Stomach (tissue), 9 donors: ENCODE data around the gene KRTAP10-9. TPM values are rescaled to one million over a fixed set of nuclear protein-coding genes. Genes with fewer than 3 reads are reported as not detected.

Experiments
- DNase-seq, 2 donors: peaks; one replicate each; pipeline versions ENCODE4 v3.0.0 to v3.0.0-alpha.2; 2013 to 2019
- H3K27ac ChIP-seq, 5 donors: fragments of 200-600 bp in 4 of 5; sonication (generic) in 4 of 5; one replicate each; pipeline ENCODE4 v1.5.1; 2013 to 2019; ENCODE audit warnings: mild to moderate bottlenecking in 1 of 5, moderate library complexity in 1 of 5
- H3K27me3 ChIP-seq, 3 donors: fragments of 200-600 bp; sonication (generic); one replicate each; pipeline ENCODE4 v1.5.1; 2017 to 2019; ENCODE audit warnings: mixed run types in 1 of 3
- H3K36me3 ChIP-seq, 4 donors: fragments of 200-600 bp; sonication (generic); 1 replicate in 3 of 4; 2 replicates in 1 of 4; pipeline ENCODE4 v1.5.1; 2016 to 2019
- H3K4me1 ChIP-seq, 4 donors: fragments of 200-600 bp; sonication (generic); one replicate each; pipeline ENCODE4 v1.5.1; 2016 to 2019
- H3K4me3 ChIP-seq, 4 donors: fragments of 200-600 bp; sonication (generic) in 3 of 4; one replicate each; pipeline ENCODE4 v1.5.1; 2016 to 2019; ENCODE audit warnings: mild to moderate bottlenecking in 1 of 4
- H3K9me3 ChIP-seq, 4 donors: fragments of 200-600 bp; sonication (generic); one replicate each; pipeline ENCODE4 v1.5.1; 2016 to 2019
- EP300 ChIP-seq: sonication (generic); formaldehyde crosslinking; IDR thresholded peaks from one replicate; pipeline ENCODE4 v1.6.1; 2017; ENCODE audit warnings: antibody characterized with exemption
- POLR2A ChIP-seq, 4 donors: fragments of 450-650 bp; IDR thresholded peaks; one replicate each; pipeline ENCODE4 v1.6.1; 2016; ENCODE audit warnings: antibody characterized with exemption in 4 of 4, control low read depth in 2 of 4, mild to moderate bottlenecking in 1 of 4, moderate library complexity in 1 of 4
- POLR2AphosphoS5 ChIP-seq, 3 donors: sonication (generic); formaldehyde crosslinking; IDR thresholded peaks; one replicate each; pipeline ENCODE4 v1.6.1; 2016; ENCODE audit warnings: antibody characterized with exemption in 3 of 3
- WGBS, 5 donors: extraction: QIAGEN DNeasy Blood & Tissue Kit in 3 of 5; methylation state at CpG; one replicate each; pipeline versions ENCODE4 v1.1.5 to v1.1.7; 2013 to 2018; 5-methylcytosine and 5-hydroxymethylcytosine counted together
- intact Hi-C: fragments of 100-400 bp; cut with DNase I; formaldehyde crosslinking; loops from one replicate; pipeline ENCODE4 v1.15.1; 2023; ENCODE audit warnings: low total_unique reads
- polyA plus RNA-seq, 3 donors: library from polyadenylated mRNA; stranded (reverse); fragments of 200-250 nt; gene quantifications; one replicate each; pipeline ENCODE4 v1.2.3, GENCODE V29; 2013
- total RNA-seq, 5 donors: library from RNA; depleted of rRNA; stranded (reverse); fragments of >200 nt; gene quantifications; one replicate each; pipeline versions ENCODE4 v1.1.0 to v1.2.3, GENCODE V29; 2014 to 2016
- TF ChIP-seq, protein P1 (sequence below), 7 experiments: fragments of 450-650 bp in 4 of 7; fragments of 200-600 bp in 3 of 7; sonication (generic) in 3 of 7; IDR thresholded peaks; one replicate each; pipeline ENCODE4 v1.5.1; 2016 to 2019; ENCODE audit warnings: antibody characterized with exemption in 7 of 7, control low read depth in 2 of 7, mild to moderate bottlenecking in 1 of 7
- donor health status: healthy with polysubstance abuse.
- donor health status: Bipolar disorder and iron deficiency.
- donor health status: healthy.

KRTAP10-9 gene
- total and polyA plus RNA-seq, 8 donors = not detected

DNA sequence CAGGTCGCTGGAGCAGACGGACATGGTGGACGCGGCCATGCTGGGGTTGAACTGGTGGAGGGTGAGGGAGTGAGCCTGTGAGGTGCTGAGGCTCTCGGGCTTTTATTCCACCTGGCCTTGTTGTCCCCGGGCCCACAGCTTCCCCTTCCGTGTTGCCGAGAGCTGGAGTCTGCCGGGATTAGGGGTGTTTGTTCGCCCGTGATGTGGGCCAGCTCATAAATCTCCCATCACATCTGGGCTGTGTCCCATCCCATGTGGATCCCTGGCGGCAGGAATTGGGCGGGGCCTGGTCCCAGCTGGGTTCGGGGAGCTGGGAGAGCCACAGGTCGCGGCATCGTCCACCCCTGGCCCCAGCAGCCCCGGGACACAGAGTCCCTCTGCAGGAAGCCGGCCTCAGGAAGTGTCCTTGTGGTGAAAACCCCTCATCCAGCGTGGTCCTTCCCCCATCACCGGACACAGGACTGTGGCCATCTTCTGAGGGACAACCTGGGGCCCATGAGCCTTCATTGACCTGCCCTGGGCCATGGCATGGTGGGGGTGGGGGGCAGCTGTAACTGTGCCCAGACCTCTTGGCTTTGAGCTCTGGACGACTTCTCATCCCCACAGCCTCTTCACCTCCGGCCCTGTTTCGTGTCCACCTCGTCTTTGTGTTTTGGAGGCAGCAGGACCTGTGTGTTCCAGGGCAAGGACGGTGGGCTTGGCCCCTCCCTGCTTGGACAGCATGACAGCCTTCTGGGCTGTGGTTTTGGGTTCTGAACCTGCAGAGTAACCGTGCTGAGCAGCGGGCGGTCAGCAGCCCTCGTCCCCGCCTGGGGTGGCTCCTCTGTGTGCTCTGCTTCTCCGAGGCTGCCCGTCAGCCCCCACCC is 34.2 kb upstream of the KRTAP10-9 start, which contains the start of gene KRTAP10-6:
TSS of gene KRTAP10-6 (minus strand) at position 60 of the 866 bp plus-strand sequence. CDS start at position 39, 21 bp downstream.
- intact Hi-C loops = no loop called here
- WGBS, 5 donors = 62 to 73% (median 68%) methylated on average over 12 to 33 of the region's 33 CpGs
- no peak for TF ChIP-seq EP300
- no peak for TF ChIP-seq POLR2AphosphoS5 (IDR thresholded peaks at IDR 0.05)
- TF ChIP-seq, protein P1, sequence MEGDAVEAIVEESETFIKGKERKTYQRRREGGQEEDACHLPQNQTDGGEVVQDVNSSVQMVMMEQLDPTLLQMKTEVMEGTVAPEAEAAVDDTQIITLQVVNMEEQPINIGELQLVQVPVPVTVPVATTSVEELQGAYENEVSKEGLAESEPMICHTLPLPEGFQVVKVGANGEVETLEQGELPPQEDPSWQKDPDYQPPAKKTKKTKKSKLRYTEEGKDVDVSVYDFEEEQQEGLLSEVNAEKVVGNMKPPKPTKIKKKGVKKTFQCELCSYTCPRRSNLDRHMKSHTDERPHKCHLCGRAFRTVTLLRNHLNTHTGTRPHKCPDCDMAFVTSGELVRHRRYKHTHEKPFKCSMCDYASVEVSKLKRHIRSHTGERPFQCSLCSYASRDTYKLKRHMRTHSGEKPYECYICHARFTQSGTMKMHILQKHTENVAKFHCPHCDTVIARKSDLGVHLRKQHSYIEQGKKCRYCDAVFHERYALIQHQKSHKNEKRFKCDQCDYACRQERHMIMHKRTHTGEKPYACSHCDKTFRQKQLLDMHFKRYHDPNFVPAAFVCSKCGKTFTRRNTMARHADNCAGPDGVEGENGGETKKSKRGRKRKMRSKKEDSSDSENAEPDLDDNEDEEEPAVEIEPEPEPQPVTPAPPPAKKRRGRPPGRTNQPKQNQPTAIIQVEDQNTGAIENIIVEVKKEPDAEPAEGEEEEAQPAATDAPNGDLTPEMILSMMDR (IDR thresholded peaks at IDR 0.05) = no peak
- TF ChIP-seq POLR2A (IDR thresholded peaks at IDR 0.05) = no peak
- no peak for DNase-seq
- H3K9me3 ChIP-seq = peaks cover 0 to under 1% (median 0%) of the 10 kb centered on the region in 4 donors
- H3K4me3 ChIP-seq = no peak within 1 kb of the TSS
- H3K27ac ChIP-seq = no peak within 1 kb of the TSS
- H3K4me1 ChIP-seq = no peaks in the 10 kb centered on the region
- peaks cover 0 to 49% (median 3%) of the 10 kb centered on the region in 3 donors for H3K27me3 ChIP-seq
- no peaks in the 10 kb centered on the region for H3K36me3 ChIP-seq

DNA sequence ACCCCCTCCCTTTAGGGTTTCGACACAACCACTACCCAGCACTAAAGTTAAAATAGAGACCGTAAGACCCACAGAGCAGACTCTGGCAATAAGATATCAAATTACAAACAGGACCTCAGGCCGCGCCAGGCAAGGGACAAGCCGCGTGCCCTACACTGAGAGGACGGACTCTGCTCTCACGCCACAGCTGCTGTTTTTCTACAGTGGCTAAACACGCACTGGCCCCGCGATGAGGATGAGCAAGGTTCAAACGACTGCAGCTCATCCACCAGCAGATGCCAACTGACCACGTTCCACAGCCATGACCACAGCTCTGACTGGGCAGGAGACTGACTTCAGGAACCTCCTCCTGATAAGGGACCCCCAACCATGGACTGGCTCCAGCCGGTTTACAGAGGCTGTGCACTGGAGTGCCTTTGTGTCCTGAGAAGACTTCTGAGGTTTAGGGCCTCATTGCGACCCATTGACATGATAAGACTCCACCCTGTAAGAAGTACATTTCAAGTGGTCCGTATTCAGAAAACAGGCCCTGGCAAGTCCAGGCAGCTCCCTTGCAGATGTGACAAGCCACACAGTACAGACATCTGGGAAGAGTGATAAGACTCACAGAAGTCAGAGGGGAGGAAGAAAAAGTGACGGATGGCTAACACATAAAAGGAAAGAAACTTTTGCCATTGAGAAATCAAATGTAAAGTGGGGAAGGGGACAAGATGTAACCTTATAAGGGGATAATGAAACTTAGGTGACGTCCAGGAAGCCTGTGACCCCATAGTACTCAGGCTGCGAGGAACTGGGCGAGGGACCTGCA is 33.1 kb upstream of the KRTAP10-9 start:
- Histone ChIP-seq H3K36me3 (no peaks in the 10 kb centered on the region), H3K4me3 (no peak overlapping the region), H3K27me3 (peaks cover 0 to 52% (median 3%) of the 10 kb centered on the region in 3 donors), H3K9me3 (peaks cover 0 to 11% (median 1%) of the 10 kb centered on the region in 4 donors), H3K4me1 (no peaks in the 10 kb centered on the region), H3K27ac (no peak overlapping the region)
- intact Hi-C loops = no loop called here
- TF ChIP-seq EP300 = no peak
- no peak for TF ChIP-seq POLR2AphosphoS5 (IDR thresholded peaks at IDR 0.05)
- no peak for TF ChIP-seq POLR2A (IDR thresholded peaks at IDR 0.05)
- TF ChIP-seq, protein P1 (IDR thresholded peaks at IDR 0.05) = no peak
- DNase-seq = no peak
- WGBS, 5 donors = 33 to 55% (median 38%) methylated on average over 20 of the region's 20 CpGs

DNA sequence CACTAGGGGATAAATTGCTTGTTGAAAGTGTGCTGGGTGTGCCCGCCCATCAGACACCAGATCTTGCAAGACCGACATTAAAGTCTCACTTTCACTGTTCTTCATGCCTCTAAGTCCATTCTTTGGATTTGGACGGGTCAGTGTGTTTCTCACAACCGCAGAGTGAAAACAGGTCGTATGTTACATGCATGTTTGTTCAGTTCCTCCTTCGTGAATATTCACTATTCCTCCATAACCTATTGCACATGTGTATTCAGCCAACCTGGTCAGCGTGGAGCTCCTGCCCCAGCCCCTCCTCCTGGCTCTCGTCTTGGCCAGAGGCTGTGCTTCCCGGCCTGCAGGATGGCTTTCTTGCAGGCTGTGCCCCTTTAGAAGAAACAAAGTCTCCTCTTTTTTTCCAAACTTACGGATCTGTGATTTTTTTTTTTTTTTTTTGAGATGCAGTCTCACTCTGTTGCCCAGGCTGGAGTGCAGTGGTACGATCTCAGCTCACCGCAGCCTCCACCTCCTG is 32.4 kb upstream of the KRTAP10-9 start:
- no peaks in the 10 kb centered on the region for H3K36me3 ChIP-seq
- no peak overlapping the region for H3K27ac ChIP-seq
- TF ChIP-seq POLR2A (IDR thresholded peaks at IDR 0.05) = no peak
- TF ChIP-seq EP300 = no peak
- TF ChIP-seq, protein P1 (IDR thresholded peaks at IDR 0.05) = no peak
- TF ChIP-seq POLR2AphosphoS5 (IDR thresholded peaks at IDR 0.05) = no peak
- WGBS, 5 donors = 76 to 79% (median 77%) methylated on average over 12 of the region's 12 CpGs
- DNase-seq = no peak
- intact Hi-C loops = no loop called here
- no peak overlapping the region for H3K4me3 ChIP-seq
- H3K4me1 ChIP-seq = no peaks in the 10 kb centered on the region
- H3K27me3 ChIP-seq = peaks cover 0 to 50% (median 7%) of the 10 kb centered on the region in 3 donors
- peaks cover 0 to 17% (median 1%) of the 10 kb centered on the region in 4 donors for H3K9me3 ChIP-seq

DNA sequence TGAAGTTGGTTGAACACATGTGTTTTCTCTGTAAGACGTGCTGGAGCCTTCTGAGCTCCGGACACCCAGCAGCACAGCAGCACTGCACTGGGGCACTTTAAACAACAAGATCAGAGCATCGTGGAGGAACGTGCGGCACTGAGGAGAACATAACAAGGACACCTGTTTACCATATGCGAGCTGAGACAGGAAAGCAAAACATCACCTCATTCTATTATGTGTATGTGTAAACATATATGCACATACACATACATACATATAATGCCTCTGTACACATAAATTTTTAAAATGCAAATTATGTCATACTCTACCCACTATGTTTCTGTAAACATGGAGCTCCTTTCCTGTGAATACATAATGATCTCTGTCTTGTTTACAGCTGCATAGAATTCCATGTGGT is 31.4 kb upstream of the KRTAP10-9 start:
- Histone ChIP-seq H3K27me3 (peaks cover 0 to 48% (median 7%) of the 10 kb centered on the region in 3 donors), H3K27ac (no peak overlapping the region), H3K9me3 (peaks cover 0 to 17% (median 1%) of the 10 kb centered on the region in 4 donors), H3K4me1 (no peaks in the 10 kb centered on the region), H3K36me3 (no peaks in the 10 kb centered on the region), H3K4me3 (no peak overlapping the region)
- 62 to 83% (median 73%) methylated on average over 6 of the region's 6 CpGs for WGBS, 5 donors
- no peak for DNase-seq
- TF ChIP-seq EP300 = no peak
- TF ChIP-seq, protein P1 (IDR thresholded peaks at IDR 0.05) = no peak
- no peak for TF ChIP-seq POLR2A (IDR thresholded peaks at IDR 0.05)
- intact Hi-C loops = no loop called here
